Measurements from ENCODE around the gene BEST4.
"Not testable (repeated sequence)": the region's sequence is repeated elsewhere in the genome, so short reads cannot be mapped to it uniquely, and the experiment has no call there.

Gene BEST4

DNA sequence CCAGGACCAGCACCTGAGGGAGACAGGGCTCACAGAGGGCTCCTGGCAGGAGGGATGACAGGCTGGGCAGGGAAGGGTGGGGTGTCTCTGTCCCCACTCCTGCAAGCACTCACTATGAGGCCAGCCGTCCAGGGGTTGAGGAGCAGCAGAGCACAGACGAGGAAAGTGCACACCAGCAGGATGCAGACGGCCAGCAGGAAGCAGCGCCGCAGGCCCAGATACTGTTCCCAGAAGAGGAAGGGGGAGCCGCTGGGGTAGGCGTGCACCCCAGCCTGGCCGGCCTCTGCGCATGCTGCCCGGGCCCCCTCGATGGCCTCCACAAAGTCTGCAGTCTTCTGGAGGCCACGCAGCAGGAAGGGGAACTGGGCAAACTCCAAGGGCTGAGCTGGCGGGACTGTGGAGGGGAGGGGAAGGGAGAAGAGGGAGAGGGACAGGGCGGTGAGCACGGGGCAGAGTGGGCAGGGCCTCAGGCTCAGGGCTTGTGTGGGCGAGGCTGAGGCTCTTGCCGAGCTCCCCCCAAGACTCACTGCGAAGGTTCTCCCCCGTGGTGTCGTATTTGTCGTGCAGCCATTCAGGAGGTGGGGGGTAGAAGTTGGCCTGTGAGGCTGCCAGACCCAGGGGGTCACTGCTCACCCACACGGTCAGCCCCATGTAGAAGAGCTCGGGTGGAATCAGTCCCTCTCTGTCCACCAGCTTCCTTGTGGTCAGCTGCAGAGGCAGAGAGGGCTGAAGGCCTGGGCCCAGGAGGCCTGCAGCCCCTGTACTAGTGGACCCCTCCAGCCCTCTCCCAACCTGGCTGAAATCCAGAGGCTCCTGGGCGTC lies 38.6 kb upstream of the BEST4 start:
- Histone ChIP-seq H4K8ac (ENCODE audit: low read depth, low read length) (no peak overlapping the region), H3K9me3 (replicated peaks in 1 of 2; ENCODE audit: control insufficient read depth in 2 of 2, insufficient read depth in 1 of 2, low read depth in 1 of 2, low read length in 2 of 2) (peaks cover 0 to 11% of the 10 kb centered on the region in 2 donors), H4K91ac (ENCODE audit: low read depth, low read length, poor library complexity) (no peak overlapping the region), H3K27me3 (ENCODE audit: control insufficient read depth in 3 of 3, insufficient read depth in 3 of 3, low read depth in 1 of 3, low read length in 3 of 3) (no peaks in the 10 kb centered on the region), H3K4me3 (ENCODE audit: low read length in 2 of 2) (no peak overlapping the region), H2BK120ac (ENCODE audit: low read depth, low read length) (no peak overlapping the region), H3K4me1 (ENCODE audit: control insufficient read depth in 2 of 2, insufficient read depth in 1 of 2, low read depth in 1 of 2, low read length in 2 of 2) (peaks cover 0 to 2% of the 10 kb centered on the region in 2 donors), H3K18ac (ENCODE audit: low read length) (peak overlapping the region; percentile 4), H3K4ac (ENCODE audit: low read length) (peak overlapping the region; percentile 6), H3K27ac (replicated peaks; ENCODE audit: low read length) (no peak overlapping the region), H2BK15ac (ENCODE audit: low read length) (peak overlapping the region; percentile 63), H2BK5ac (ENCODE audit: low read length) (peak overlapping the region; percentile 39), H2AK5ac (ENCODE audit: low read depth, low read length) (peak overlapping the region; percentile 81), H3K4me2 (ENCODE audit: insufficient read depth, low read length, poor library complexity, severe bottlenecking) (no peak overlapping the region), H2BK12ac (ENCODE audit: low read length) (no peak overlapping the region), H3K14ac (ENCODE audit: low read length) (peak overlapping the region; percentile 0), H2AFZ (ENCODE audit: low read length) (no peak overlapping the region), H3K36me3 (replicated peaks in 1 of 2; ENCODE audit: control insufficient read depth in 2 of 2, insufficient read depth in 2 of 2, low read length in 2 of 2) (no peaks in the 10 kb centered on the region), H3K23ac (ENCODE audit: low read depth, low read length, poor library complexity) (no peak overlapping the region), H3K79me1 (ENCODE audit: low read depth, low read length) (peaks cover 2% of the 10 kb centered on the region), H3K9ac (ENCODE audit: low read depth, low read length, poor library complexity) (peak overlapping the region; percentile 0)
- no CpG with 5 or more reads among the region's 24 CpGs for WGBS, 2 donors (ENCODE audit: extremely low coverage in 2 of 2, insufficient read length in 2 of 2, insufficient replicate concordance in 1 of 2)
- DNase-seq (ENCODE audit: low spot score) = no peak

DNA sequence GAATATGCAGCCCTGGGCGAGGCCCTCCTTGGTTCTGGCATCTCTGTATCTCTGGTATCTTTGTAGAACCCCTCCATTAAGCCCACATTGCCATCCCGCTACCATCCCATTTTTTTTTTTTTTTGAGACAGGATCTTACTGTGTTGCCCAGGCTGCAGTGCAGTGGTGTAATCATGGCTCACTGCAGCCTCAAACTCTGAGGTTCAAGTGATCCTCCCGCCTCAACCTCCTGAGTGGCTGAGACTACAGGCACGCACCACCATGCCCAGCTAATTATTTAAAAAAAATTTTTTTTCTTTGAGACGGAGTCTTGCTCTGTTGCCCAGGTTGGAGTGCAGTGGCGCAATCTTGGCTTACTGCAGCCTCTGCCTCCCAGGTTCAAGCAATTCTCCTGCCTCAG lies 36.4 kb upstream of the BEST4 start:
- H2AK5ac ChIP-seq (ENCODE audit: low read depth, low read length); H2BK5ac ChIP-seq (ENCODE audit: low read length); H3K23ac ChIP-seq (ENCODE audit: low read depth, low read length, poor library complexity); H3K9me3 ChIP-seq (replicated peaks in 1 of 2; ENCODE audit: control insufficient read depth in 2 of 2, insufficient read depth in 1 of 2, low read depth in 1 of 2, low read length in 2 of 2); H3K18ac ChIP-seq (ENCODE audit: low read length); H2BK15ac ChIP-seq (ENCODE audit: low read length); H3K14ac ChIP-seq (ENCODE audit: low read length); H3K4ac ChIP-seq (ENCODE audit: low read length); H3K4me1 ChIP-seq (ENCODE audit: control insufficient read depth in 2 of 2, insufficient read depth in 1 of 2, low read depth in 1 of 2, low read length in 2 of 2); H3K9ac ChIP-seq (ENCODE audit: low read depth, low read length, poor library complexity); DNase-seq (ENCODE audit: low spot score); H3K27me3 ChIP-seq (ENCODE audit: control insufficient read depth in 3 of 3, insufficient read depth in 3 of 3, low read depth in 1 of 3, low read length in 3 of 3); H2AFZ ChIP-seq (ENCODE audit: low read length); H4K8ac ChIP-seq (ENCODE audit: low read depth, low read length); H3K79me1 ChIP-seq (ENCODE audit: low read depth, low read length); H4K91ac ChIP-seq (ENCODE audit: low read depth, low read length, poor library complexity); H2BK12ac ChIP-seq (ENCODE audit: low read length); H3K36me3 ChIP-seq (replicated peaks in 1 of 2; ENCODE audit: control insufficient read depth in 2 of 2, insufficient read depth in 2 of 2, low read length in 2 of 2); H3K4me2 ChIP-seq (ENCODE audit: insufficient read depth, low read length, poor library complexity, severe bottlenecking); H3K4me3 ChIP-seq (ENCODE audit: low read length in 2 of 2); H3K27ac ChIP-seq (replicated peaks; ENCODE audit: low read length); H2BK120ac ChIP-seq (ENCODE audit: low read depth, low read length): not testable (repeated sequence)
- no CpG with 5 or more reads among the region's 6 CpGs for WGBS, 2 donors (ENCODE audit: extremely low coverage in 2 of 2, insufficient read length in 2 of 2, insufficient replicate concordance in 1 of 2)

- Histone ChIP-seq H4K91ac (ENCODE audit: low read depth, low read length, poor library complexity) (no peak overlapping the region), H3K79me1 (ENCODE audit: low read depth, low read length) (peaks cover 4% of the 10 kb centered on the region), H3K4me1 (ENCODE audit: control insufficient read depth in 2 of 2, insufficient read depth in 1 of 2, low read depth in 1 of 2, low read length in 2 of 2) (peaks cover 0 to 10% of the 10 kb centered on the region in 2 donors), H2BK15ac (ENCODE audit: low read length) (peak overlapping the region; percentile 42), H3K4me2 (ENCODE audit: insufficient read depth, low read length, poor library complexity, severe bottlenecking) (no peak overlapping the region), H3K14ac (ENCODE audit: low read length) (no peak overlapping the region), H2BK12ac (ENCODE audit: low read length) (peak overlapping the region; percentile 18), H3K9me3 (replicated peaks in 1 of 2; ENCODE audit: control insufficient read depth in 2 of 2, insufficient read depth in 1 of 2, low read depth in 1 of 2, low read length in 2 of 2) (peaks cover 0 to 7% of the 10 kb centered on the region in 2 donors), H3K23ac (ENCODE audit: low read depth, low read length, poor library complexity) (peak overlapping the region; percentile 14), H2BK5ac (ENCODE audit: low read length) (no peak overlapping the region), H3K18ac (ENCODE audit: low read length) (no peak overlapping the region), H3K9ac (ENCODE audit: low read depth, low read length, poor library complexity) (no peak overlapping the region), H3K4me3 (ENCODE audit: low read length in 2 of 2) (no peak overlapping the region), H2AFZ (ENCODE audit: low read length) (no peak overlapping the region), H3K36me3 (replicated peaks in 1 of 2; ENCODE audit: control insufficient read depth in 2 of 2, insufficient read depth in 2 of 2, low read length in 2 of 2) (no peaks in the 10 kb centered on the region), H3K27ac (replicated peaks; ENCODE audit: low read length) (no peak overlapping the region), H2BK120ac (ENCODE audit: low read depth, low read length) (peak overlapping the region; percentile 74), H3K4ac (ENCODE audit: low read length) (no peak overlapping the region), H3K27me3 (ENCODE audit: control insufficient read depth in 3 of 3, insufficient read depth in 3 of 3, low read depth in 1 of 3, low read length in 3 of 3) (no peaks in the 10 kb centered on the region), H4K8ac (ENCODE audit: low read depth, low read length) (no peak overlapping the region), H2AK5ac (ENCODE audit: low read depth, low read length) (peak overlapping the region; percentile 97)
- WGBS, 2 donors (ENCODE audit: extremely low coverage in 2 of 2, insufficient read length in 2 of 2, insufficient replicate concordance in 1 of 2) = no CpG with 5 or more reads among the region's 15 CpGs
- no peak for DNase-seq (ENCODE audit: low spot score)
Measured at GRCh38 chr1:44822981-44823451, 35.0 kb upstream of the BEST4 start.

GRCh38 chr1:44822131-44822701 lies 34.2 kb upstream of the BEST4 start:
- Histone ChIP-seq H3K4me2 (ENCODE audit: insufficient read depth, low read length, poor library complexity, severe bottlenecking) (no peak overlapping the region), H3K36me3 (replicated peaks in 1 of 2; ENCODE audit: control insufficient read depth in 2 of 2, insufficient read depth in 2 of 2, low read length in 2 of 2) (no peaks in the 10 kb centered on the region), H3K4ac (ENCODE audit: low read length) (no peak overlapping the region), H2BK12ac (ENCODE audit: low read length) (peak overlapping the region; percentile 24), H3K14ac (ENCODE audit: low read length) (no peak overlapping the region), H3K9ac (ENCODE audit: low read depth, low read length, poor library complexity) (no peak overlapping the region), H3K4me3 (ENCODE audit: low read length in 2 of 2) (no peak overlapping the region), H3K4me1 (ENCODE audit: control insufficient read depth in 2 of 2, insufficient read depth in 1 of 2, low read depth in 1 of 2, low read length in 2 of 2) (peaks cover 0 to 10% of the 10 kb centered on the region in 2 donors), H2BK5ac (ENCODE audit: low read length) (no peak overlapping the region), H2BK120ac (ENCODE audit: low read depth, low read length) (peak overlapping the region; percentile 74), H2BK15ac (ENCODE audit: low read length) (peak overlapping the region; percentile 42), H3K18ac (ENCODE audit: low read length) (peak overlapping the region; percentile 61), H4K91ac (ENCODE audit: low read depth, low read length, poor library complexity) (no peak overlapping the region), H3K9me3 (replicated peaks in 1 of 2; ENCODE audit: control insufficient read depth in 2 of 2, insufficient read depth in 1 of 2, low read depth in 1 of 2, low read length in 2 of 2) (peaks cover 0 to 7% of the 10 kb centered on the region in 2 donors), H2AFZ (ENCODE audit: low read length) (no peak overlapping the region), H3K79me1 (ENCODE audit: low read depth, low read length) (peaks cover 4% of the 10 kb centered on the region), H4K8ac (ENCODE audit: low read depth, low read length) (peak overlapping the region; percentile 9), H3K27me3 (ENCODE audit: control insufficient read depth in 3 of 3, insufficient read depth in 3 of 3, low read depth in 1 of 3, low read length in 3 of 3) (no peaks in the 10 kb centered on the region), H2AK5ac (ENCODE audit: low read depth, low read length) (peak overlapping the region; percentile 97), H3K23ac (ENCODE audit: low read depth, low read length, poor library complexity) (no peak overlapping the region), H3K27ac (replicated peaks; ENCODE audit: low read length) (no peak overlapping the region)
- no CpG with 5 or more reads among the region's 6 CpGs for WGBS, 2 donors (ENCODE audit: extremely low coverage in 2 of 2, insufficient read length in 2 of 2, insufficient replicate concordance in 1 of 2)
- no peak for DNase-seq (ENCODE audit: low spot score)

Data from neuronal stem cell (in vitro differentiated cells).